HEK293 (cell line): ENCODE results near the gene MYO7A.

ENCODE experiments used
- ZNF324 ChIP-seq: fragments of 450-650 bp; formaldehyde crosslinking; IDR thresholded peaks from 2 replicates; pipeline ENCODE4 v1.5.1; 2016; ENCODE audit warnings: missing biosample characterization, missing genetic modification characterization
- TF ChIP-seq, protein P1 (sequence below): fragments of 450-650 bp; formaldehyde crosslinking; IDR thresholded peaks from 2 replicates; pipeline ENCODE4 v1.5.1; 2016; ENCODE audit warnings: missing biosample characterization, missing genetic modification characterization

DNA sequence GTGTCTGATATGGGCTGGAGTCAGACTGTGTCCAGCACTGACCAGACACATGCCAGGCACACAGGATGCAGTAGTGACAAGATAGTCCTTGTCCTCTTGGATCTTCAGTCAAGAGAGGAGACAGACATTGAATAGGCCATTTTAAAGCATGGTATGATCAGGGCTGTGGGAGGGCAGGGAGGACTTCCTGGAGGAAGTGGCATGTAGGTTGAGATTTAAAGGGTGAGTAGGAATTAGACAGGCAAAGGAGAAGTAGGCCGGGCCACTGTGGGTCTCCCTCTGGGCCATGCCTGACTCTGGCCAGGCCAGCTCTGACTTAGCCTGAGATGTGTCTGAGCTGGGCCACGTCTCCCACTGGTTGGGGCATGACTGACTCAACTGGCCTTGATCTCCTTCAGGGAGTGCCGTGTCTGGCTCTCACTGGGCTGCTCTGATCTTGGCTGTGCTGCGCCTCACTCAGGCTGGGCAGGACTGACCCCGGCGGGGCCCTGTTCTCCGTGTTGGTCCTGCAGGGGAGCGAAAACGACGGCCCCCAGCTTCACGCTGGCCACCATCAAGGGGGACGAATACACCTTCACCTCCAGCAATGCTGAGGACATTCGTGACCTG lies 71.2 kb downstream of the MYO7A start:
- no peak for TF ChIP-seq ZNF324 (tag by site-specific recombination)
- TF ChIP-seq, protein P1, sequence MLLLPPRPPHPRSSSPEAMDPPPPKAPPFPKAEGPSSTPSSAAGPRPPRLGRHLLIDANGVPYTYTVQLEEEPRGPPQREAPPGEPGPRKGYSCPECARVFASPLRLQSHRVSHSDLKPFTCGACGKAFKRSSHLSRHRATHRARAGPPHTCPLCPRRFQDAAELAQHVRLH (tag by site-specific recombination), result no peak
